Brain microvascular endothelial cell (primary cell): ENCODE measurements around the gene ZMYM5.
"Not testable (repeated sequence)": the region's sequence is repeated elsewhere in the genome, so short reads cannot be mapped to it uniquely, and the experiment has no call there.

Experiments used
- DNase-seq: peaks from one replicate; pipeline ENCODE4 v3.0.0-alpha.2; 2020
- H3K27ac ChIP-seq: fragments of 250-450 bp; sonication (Bioruptor Pico); 2 replicates; pipeline ENCODE4 v1.5.1; 2020; ENCODE audit warnings: mild to moderate bottlenecking, moderate library complexity
- H3K27me3 ChIP-seq: fragments of 250-450 bp; sonication (Bioruptor Pico); replicated peaks from 2 replicates; pipeline ENCODE4 v1.5.1; 2020; ENCODE audit warnings: mild to moderate bottlenecking
- H3K36me3 ChIP-seq: fragments of 250-450 bp; sonication (Bioruptor Pico); replicated peaks from 2 replicates; pipeline ENCODE4 v1.5.1; 2020; ENCODE audit warnings: mild to moderate bottlenecking
- H3K4me3 ChIP-seq: 2 replicates; pipeline ENCODE4 v1.5.1; 2011; ENCODE audit warnings: low read depth, mild to moderate bottlenecking, control low read depth, low read length, moderate library complexity
- CTCF ChIP-seq: IDR thresholded peaks from 2 replicates; pipeline ENCODE4 v1.5.1; 2011; ENCODE audit warnings: low read depth, mild to moderate bottlenecking, moderate library complexity, low read length, control low read depth, inconsistent platforms; ENCODE audit errors: missing control alignments
- in situ Hi-C: cut with HindIII; loops from 2 replicates; pipeline ENCODE4 v1.10.0; 2017; ENCODE audit warnings: low sequenced_read_pairs, low pct_ligation_motif_present

Gene ZMYM5

GRCh38 chr13:19791953-19792537 lies 71.4 kb downstream of the ZMYM5 start:
- Histone ChIP-seq H3K36me3 (no peaks in the 10 kb centered on the region), H3K27me3 (no peaks in the 10 kb centered on the region), H3K4me3 (no peak overlapping the region), H3K27ac (no peak overlapping the region)
- no peak for TF ChIP-seq CTCF
- DNase-seq = no peak
- in situ Hi-C loops = no loop called here

- peak; percentile 90 for DNase-seq
- H3K4me3 ChIP-seq = peak within 1 kb of the TSS; percentile 96
- H3K27me3 ChIP-seq, H3K36me3 ChIP-seq, in situ Hi-C loops: not testable (repeated sequence)
- H3K27ac ChIP-seq = peak within 1 kb of the TSS; percentile 81
Measured at GRCh38 chr13:19782727-19783682, 80.4 kb downstream of the ZMYM5 start, which contains the start of gene PSPC1. PSPC1 (minus strand) TSS chr13:19782945; CDS start chr13:19782757, 188 bp downstream.

GRCh38 chr13:19782049-19782726 lies 81.3 kb downstream of the ZMYM5 start:
- in situ Hi-C loops = no loop called here
- Histone ChIP-seq H3K4me3 (peak overlapping the region; percentile 96), H3K27ac (peak overlapping the region; percentile 81), H3K27me3 (no peaks in the 10 kb centered on the region), H3K36me3 (no peaks in the 10 kb centered on the region)
- TF ChIP-seq CTCF = no peak
- peak; percentile 36 for DNase-seq

- Histone ChIP-seq H3K27ac (no peak overlapping the region), H3K27me3 (no peaks in the 10 kb centered on the region), H3K4me3 (peak overlapping the region; percentile 96), H3K36me3 (no peaks in the 10 kb centered on the region)
- in situ Hi-C loops = no loop called here
- DNase-seq = no peak
- no peak for TF ChIP-seq CTCF
Measured at GRCh38 chr13:19781526-19781925, 81.9 kb downstream of the ZMYM5 start.

- H3K27me3 ChIP-seq, in situ Hi-C loops, DNase-seq, H3K27ac ChIP-seq, H3K36me3 ChIP-seq: not testable (repeated sequence)
- H3K4me3 ChIP-seq = peak overlapping the region; percentile 96
Measured at GRCh38 chr13:19780753-19781418, 82.6 kb downstream of the ZMYM5 start.
